Mucosa of stomach (tissue), 1 donor: ENCODE data around the gene CDK5R2.

Experiments used
- H3K27me3 ChIP-seq: one replicate; pipeline ENCODE4 v1.7.0; 2013; ENCODE audit warnings: mild to moderate bottlenecking, low read length; ENCODE audit not compliant: control insufficient read depth, insufficient read depth
- H3K36me3 ChIP-seq: one replicate; pipeline ENCODE4 v1.7.0; 2013; ENCODE audit warnings: low read length; ENCODE audit not compliant: control insufficient read depth, insufficient read depth
- H3K4me1 ChIP-seq: one replicate; pipeline ENCODE4 v1.7.0; 2013; ENCODE audit warnings: mild to moderate bottlenecking, low read length; ENCODE audit not compliant: control insufficient read depth, insufficient read depth
- H3K4me3 ChIP-seq: one replicate; pipeline ENCODE4 v1.7.0; 2013; ENCODE audit warnings: low read length
- H3K9ac ChIP-seq: one replicate; pipeline ENCODE4 v1.7.0; 2013; ENCODE audit warnings: mild to moderate bottlenecking, low read length, moderate library complexity
- H3K9me3 ChIP-seq: one replicate; pipeline ENCODE4 v1.7.0; 2013; ENCODE audit warnings: mild to moderate bottlenecking, low read length, moderate library complexity; ENCODE audit not compliant: control insufficient read depth
- donor health status: Pancreatic carcinoma.

CDK5R2 gene

DNA sequence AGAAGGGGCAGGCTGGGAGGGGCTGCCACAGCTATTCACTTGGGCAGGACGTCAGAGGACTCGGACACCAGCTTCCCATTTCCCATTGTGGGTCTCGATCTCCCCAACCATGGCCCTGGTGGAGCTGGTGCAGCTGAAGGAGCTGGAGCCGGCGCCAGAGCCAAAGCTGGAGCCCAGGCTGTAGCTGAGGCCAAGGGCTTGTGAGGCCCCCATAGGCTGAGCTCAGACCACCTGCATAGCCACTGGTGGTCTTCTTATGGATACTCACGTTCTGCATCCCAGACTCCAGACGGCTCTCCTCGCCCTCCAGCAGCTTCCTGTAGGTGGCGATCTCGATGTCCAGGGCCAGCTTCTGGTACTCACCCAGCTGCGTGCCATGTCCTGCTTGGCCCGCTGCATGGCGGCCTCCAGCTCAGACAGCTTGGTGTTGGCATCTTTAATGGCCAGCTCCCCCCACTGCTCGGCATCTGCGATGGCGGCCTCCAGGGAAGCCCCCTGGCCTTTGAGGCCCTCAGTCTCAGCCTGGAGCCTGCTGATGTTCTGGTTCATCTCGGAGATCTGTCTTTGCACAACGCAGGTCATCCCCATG is 6.0 kb upstream of the CDK5R2 start:
- H3K27me3 ChIP-seq = peaks cover 27% of the 10 kb centered on the region
- no peaks in the 10 kb centered on the region for H3K9me3 ChIP-seq
- no peaks in the 10 kb centered on the region for H3K36me3 ChIP-seq
- H3K9ac ChIP-seq = no peak overlapping the region
- no peaks in the 10 kb centered on the region for H3K4me1 ChIP-seq
- no peak overlapping the region for H3K4me3 ChIP-seq

DNA sequence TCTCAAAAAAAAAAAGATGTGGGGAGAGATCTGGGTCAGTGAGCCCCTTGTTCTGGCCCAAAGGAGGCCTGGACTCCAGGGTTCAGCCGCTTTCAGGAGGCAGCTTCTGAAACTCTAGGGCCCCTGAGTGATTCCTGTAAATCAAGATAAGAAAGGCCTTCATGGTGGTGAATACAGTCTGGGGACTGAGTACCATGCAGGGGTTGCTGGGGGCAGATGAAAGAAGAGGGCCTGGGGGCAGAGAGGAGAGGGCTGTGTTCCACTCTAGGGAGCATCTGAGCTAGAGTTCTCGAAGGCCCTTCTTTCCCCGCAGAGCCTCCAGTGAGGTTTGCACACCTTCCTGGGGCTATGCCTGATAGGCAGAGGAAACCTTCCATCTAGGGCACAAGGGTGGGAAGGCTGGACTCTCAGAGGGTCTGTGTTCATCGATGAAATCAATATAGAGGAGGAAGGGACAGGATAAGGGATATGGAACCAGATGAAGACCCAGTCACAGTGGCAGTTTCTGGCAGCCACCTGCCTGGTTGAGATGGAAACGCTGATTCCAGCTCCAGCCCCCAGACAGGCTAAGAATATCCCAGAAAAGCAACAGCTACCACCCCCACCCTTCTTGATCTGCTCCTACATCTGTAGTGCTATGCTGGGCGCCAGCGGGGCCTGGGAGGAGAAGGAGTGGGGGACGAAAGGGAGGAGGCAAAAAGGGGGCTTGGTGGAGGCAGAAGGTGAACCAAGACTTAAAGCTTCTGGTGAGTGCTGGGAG is 4.7 kb upstream of the CDK5R2 start:
- no peaks in the 10 kb centered on the region for H3K36me3 ChIP-seq
- H3K4me1 ChIP-seq = no peaks in the 10 kb centered on the region
- peaks cover 36% of the 10 kb centered on the region for H3K27me3 ChIP-seq

DNA sequence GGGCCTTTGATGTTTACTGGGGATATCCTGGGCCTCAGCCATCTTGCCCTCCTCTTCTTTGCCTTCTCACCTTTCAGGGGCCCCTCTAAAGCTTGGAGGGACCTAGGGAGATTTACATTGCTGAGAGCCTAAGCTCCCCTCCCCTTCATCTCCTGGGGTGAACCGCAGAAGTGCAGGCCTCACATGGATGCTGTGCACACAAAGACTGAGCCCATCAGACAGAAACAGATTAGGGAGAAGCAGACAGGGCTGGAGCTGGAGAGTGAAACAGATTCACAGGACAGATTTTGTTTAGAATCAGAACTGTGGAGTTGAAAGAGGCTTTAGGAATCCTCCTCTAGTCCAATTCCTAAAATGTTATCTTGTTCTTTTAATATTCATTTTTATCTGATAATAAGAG is 3.4 kb upstream of the CDK5R2 start:
- H3K36me3 ChIP-seq = no peaks in the 10 kb centered on the region
- H3K9ac ChIP-seq = no peak overlapping the region
- no peaks in the 10 kb centered on the region for H3K4me1 ChIP-seq
- no peak overlapping the region for H3K4me3 ChIP-seq
- peaks cover 43% of the 10 kb centered on the region for H3K27me3 ChIP-seq
- no peaks in the 10 kb centered on the region for H3K9me3 ChIP-seq

More for the DNA sequence above, 4.7 kb upstream of the CDK5R2 start:
- H3K9ac ChIP-seq = no peak overlapping the region
- no peak overlapping the region for H3K4me3 ChIP-seq
- H3K9me3 ChIP-seq = no peaks in the 10 kb centered on the region

GRCh38 chr2:218957671-218958070 is 1.8 kb upstream of the CDK5R2 start:
- Histone ChIP-seq H3K36me3 (no peaks in the 10 kb centered on the region), H3K9ac (no peak overlapping the region), H3K9me3 (no peaks in the 10 kb centered on the region), H3K4me1 (no peaks in the 10 kb centered on the region), H3K27me3 (peaks cover 58% of the 10 kb centered on the region), H3K4me3 (no peak overlapping the region)

- Histone ChIP-seq H3K27me3 (peaks cover 64% of the 10 kb centered on the region), H3K4me3 (no peak overlapping the region), H3K36me3 (no peaks in the 10 kb centered on the region), H3K9me3 (no peaks in the 10 kb centered on the region), H3K9ac (no peak overlapping the region), H3K4me1 (no peaks in the 10 kb centered on the region)
Observed at GRCh38 chr2:218958276-218958675, 1.2 kb upstream of the CDK5R2 start.

- H3K4me1 ChIP-seq = no peaks in the 10 kb centered on the region
- H3K36me3 ChIP-seq = no peaks in the 10 kb centered on the region
- no peak overlapping the region for H3K9ac ChIP-seq
- no peaks in the 10 kb centered on the region for H3K9me3 ChIP-seq
- H3K4me3 ChIP-seq = no peak overlapping the region
- H3K27me3 ChIP-seq = peaks cover 78% of the 10 kb centered on the region
Observed at GRCh38 chr2:218959761-218960308, 369 bp downstream of the CDK5R2 start.

DNA sequence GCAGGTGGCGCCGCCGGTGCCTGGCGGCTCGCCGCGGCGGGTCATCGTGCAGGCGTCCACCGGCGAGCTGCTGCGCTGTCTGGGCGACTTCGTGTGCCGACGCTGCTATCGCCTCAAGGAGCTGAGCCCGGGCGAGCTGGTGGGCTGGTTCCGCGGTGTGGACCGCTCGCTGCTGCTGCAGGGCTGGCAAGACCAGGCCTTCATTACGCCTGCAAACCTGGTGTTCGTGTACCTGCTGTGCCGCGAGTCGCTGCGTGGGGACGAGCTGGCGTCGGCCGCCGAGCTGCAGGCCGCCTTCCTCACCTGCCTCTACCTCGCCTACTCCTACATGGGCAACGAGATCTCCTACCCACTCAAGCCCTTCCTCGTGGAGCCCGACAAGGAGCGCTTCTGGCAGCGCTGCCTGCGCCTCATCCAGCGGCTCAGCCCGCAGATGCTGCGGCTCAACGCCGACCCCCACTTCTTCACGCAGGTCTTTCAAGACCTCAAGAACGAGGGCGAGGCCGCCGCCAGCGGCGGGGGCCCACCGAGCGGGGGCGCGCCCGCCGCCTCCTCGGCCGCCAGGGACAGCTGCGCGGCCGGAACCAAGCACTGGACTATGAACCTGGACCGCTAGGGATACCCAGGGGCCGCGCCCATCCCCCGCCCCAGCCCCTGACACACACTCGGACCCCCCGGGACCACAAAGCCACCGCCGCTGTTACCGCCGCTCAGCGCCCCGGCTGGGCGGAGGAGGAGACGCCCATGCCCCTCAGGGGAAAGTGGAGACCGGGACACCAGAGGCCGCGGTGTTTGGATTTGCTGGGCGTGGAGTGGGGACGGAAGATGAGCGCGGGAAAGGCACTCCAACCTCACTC is 1.1 kb downstream of the CDK5R2 start:
- no peak overlapping the region for H3K4me3 ChIP-seq
- no peaks in the 10 kb centered on the region for H3K36me3 ChIP-seq
- peaks cover 74% of the 10 kb centered on the region for H3K27me3 ChIP-seq
- H3K9me3 ChIP-seq = no peaks in the 10 kb centered on the region
- H3K4me1 ChIP-seq = no peaks in the 10 kb centered on the region
- peak overlapping the region; percentile 15 for H3K9ac ChIP-seq

GRCh38 chr2:218961229-218961628 is 1.8 kb downstream of the CDK5R2 start:
- Histone ChIP-seq H3K9ac (no peak overlapping the region), H3K4me3 (no peak overlapping the region), H3K36me3 (no peaks in the 10 kb centered on the region), H3K4me1 (no peaks in the 10 kb centered on the region), H3K9me3 (no peaks in the 10 kb centered on the region), H3K27me3 (peaks cover 74% of the 10 kb centered on the region)

DNA sequence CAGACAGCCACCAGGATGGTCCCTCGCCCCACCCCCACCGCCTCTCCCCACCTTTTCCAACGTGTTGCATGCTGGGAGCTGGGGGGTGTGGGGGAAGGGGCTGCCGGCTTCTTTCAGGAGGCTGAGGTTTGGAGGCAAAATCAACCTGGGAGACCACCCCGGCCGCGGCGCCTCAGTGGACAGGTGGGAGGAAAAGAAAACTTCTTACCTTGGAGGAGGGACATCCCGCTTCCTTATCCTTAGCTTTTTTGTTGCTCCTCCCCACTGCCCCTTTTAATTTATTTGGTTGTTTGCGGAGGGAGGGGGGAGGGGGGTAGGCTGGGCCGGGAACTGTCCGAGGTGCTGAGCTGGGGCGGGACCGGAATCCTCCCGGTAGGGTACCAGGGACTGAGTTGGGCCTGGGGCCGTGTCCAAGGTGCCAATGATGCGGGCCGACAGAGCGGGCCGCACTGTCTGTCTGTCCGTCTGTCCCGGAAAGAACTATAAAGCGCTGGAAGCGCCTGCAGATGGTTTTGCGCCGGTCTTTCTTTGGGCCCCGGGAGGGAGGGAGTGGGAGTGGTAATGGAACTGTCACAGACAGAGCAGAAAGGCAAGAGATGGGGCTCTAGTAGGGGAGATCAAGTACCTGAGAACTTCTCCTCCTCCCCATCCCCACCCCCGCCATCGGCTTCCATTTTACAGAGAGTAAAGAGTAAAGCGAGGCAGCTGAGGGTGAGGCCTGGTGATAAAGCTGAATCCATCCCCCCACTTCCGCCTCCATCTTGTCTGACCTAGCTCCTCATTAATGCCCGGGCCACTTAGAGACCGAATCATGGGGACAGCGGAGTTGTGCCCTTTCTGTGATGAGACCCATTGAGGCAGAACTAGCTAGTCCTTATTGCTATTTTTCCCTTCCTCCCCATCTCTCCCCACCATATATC is 2.4 kb downstream of the CDK5R2 start:
- Histone ChIP-seq H3K4me3 (no peak overlapping the region), H3K9me3 (no peaks in the 10 kb centered on the region), H3K36me3 (no peaks in the 10 kb centered on the region), H3K9ac (no peak overlapping the region), H3K4me1 (no peaks in the 10 kb centered on the region), H3K27me3 (peaks cover 74% of the 10 kb centered on the region)

- no peaks in the 10 kb centered on the region for H3K36me3 ChIP-seq
- peaks cover 64% of the 10 kb centered on the region for H3K27me3 ChIP-seq
- H3K4me3 ChIP-seq = no peak overlapping the region
- no peaks in the 10 kb centered on the region for H3K4me1 ChIP-seq
- H3K9ac ChIP-seq = no peak overlapping the region
- H3K9me3 ChIP-seq = no peaks in the 10 kb centered on the region
Observed at GRCh38 chr2:218962859-218963492, 3.5 kb downstream of the CDK5R2 start.

GRCh38 chr2:218963601-218964000 is 4.1 kb downstream of the CDK5R2 start:
- no peaks in the 10 kb centered on the region for H3K36me3 ChIP-seq
- no peak overlapping the region for H3K9ac ChIP-seq
- H3K4me1 ChIP-seq = no peaks in the 10 kb centered on the region
- no peaks in the 10 kb centered on the region for H3K9me3 ChIP-seq
- peaks cover 58% of the 10 kb centered on the region for H3K27me3 ChIP-seq
- H3K4me3 ChIP-seq = no peak overlapping the region
